Eye (tissue), 1 donor: ENCODE data around the gene GATM.
"Not testable (repeated sequence)": the region's sequence is repeated elsewhere in the genome, so short reads cannot be mapped to it uniquely, and the experiment has no call there.

Experiments
- DNase-seq: peaks from one replicate; pipeline ENCODE4 v3.0.0-alpha.2; 2015

Gene GATM

GRCh38 chr15:45387380-45388007, 9.2 kb upstream of the GATM start:
- DNase-seq, result no peak

- no peak for DNase-seq
These were observed 8.6 kb upstream of the GATM start for GRCh38 chr15:45386974-45387373.

GRCh38 chr15:45386420-45386819, 8.1 kb upstream of the GATM start:
- DNase-seq, result peak; percentile 35

- DNase-seq, result no peak
These were observed 7.2 kb upstream of the GATM start for GRCh38 chr15:45385590-45385989.

GRCh38 chr15:45384700-45385099, 6.4 kb upstream of the GATM start:
- no peak for DNase-seq

GRCh38 chr15:45378913-45379262, 544 bp upstream of the GATM start:
- DNase-seq, result peak; percentile 72

- peak; percentile 67 for DNase-seq
These were observed 665 bp downstream of the GATM start for GRCh38 chr15:45377609-45378148.

- DNase-seq, result peak; percentile 27
These were observed 1.3 kb downstream of the GATM start for GRCh38 chr15:45376967-45377608.

- DNase-seq, result no peak
These were observed 1.9 kb downstream of the GATM start for GRCh38 chr15:45376300-45376928.

- DNase-seq, result no peak
These were observed 2.5 kb downstream of the GATM start for GRCh38 chr15:45375836-45376235.

GRCh38 chr15:45373976-45374375, 4.4 kb downstream of the GATM start:
- DNase-seq, result no peak

- DNase-seq, result no peak
These were observed 6.0 kb downstream of the GATM start for GRCh38 chr15:45372041-45372995.

GRCh38 chr15:45371546-45371945, 6.8 kb downstream of the GATM start:
- no peak for DNase-seq

- DNase-seq, result not testable (repeated sequence)
These were observed 8.3 kb downstream of the GATM start for GRCh38 chr15:45370042-45370441.

- DNase-seq, result not testable (repeated sequence)
These were observed 11.1 kb downstream of the GATM start for GRCh38 chr15:45367222-45367621.

- no peak for DNase-seq
These were observed 14.1 kb downstream of the GATM start for GRCh38 chr15:45364271-45364670.

GRCh38 chr15:45363801-45364200, 14.5 kb downstream of the GATM start:
- DNase-seq, result no peak

- DNase-seq, result no peak
These were observed 15.0 kb downstream of the GATM start for GRCh38 chr15:45363334-45363733.

- DNase-seq, result no peak
These were observed 15.9 kb downstream of the GATM start for GRCh38 chr15:45362419-45362818.

- no peak for DNase-seq
These were observed 16.5 kb downstream of the GATM start for GRCh38 chr15:45361878-45362277.

GRCh38 chr15:45355860-45356259, 22.5 kb downstream of the GATM start:
- DNase-seq, result no peak

- DNase-seq, result no peak
These were observed 23.6 kb downstream of the GATM start for GRCh38 chr15:45354711-45355110.

- no peak for DNase-seq
These were observed 27.1 kb downstream of the GATM start for GRCh38 chr15:45351227-45351626.
